GM23338 (cell line): ENCODE measurements around the gene IL12A. TPM values are rescaled to one million over a fixed set of nuclear protein-coding genes. Genes with fewer than 3 reads are reported as not detected.

Experiments
- ATAC-seq: fragments of 200-7000 bp; cut with Tn5 transposase; 3 replicates; pipeline ENCODE4 v1.9.1; 2020
- DNase-seq: peaks from one replicate; pipeline ENCODE4 v3.0.0-alpha.2; 2015; ENCODE audit warnings: low spot score
- H2AFZ ChIP-seq: fragments of 200-600 bp; sonication (generic); 2 replicates; pipeline ENCODE4 v1.8.0; 2016; ENCODE audit warnings: antibody characterized with exemption, mild to moderate bottlenecking, moderate library complexity
- H3F3A ChIP-seq: fragments of 200-600 bp; sonication (generic); replicated peaks from 2 replicates; pipeline ENCODE4 v1.8.0; 2017; ENCODE audit warnings: antibody characterized with exemption, mixed run types, low read depth
- H3K27ac ChIP-seq: fragments of 200-600 bp; sonication (generic); 2 replicates; pipeline ENCODE4 v1.6.1; 2016; ENCODE audit warnings: low read depth
- H3K27me3 ChIP-seq: fragments of 200-600 bp; sonication (generic); 2 replicates; pipeline ENCODE4 v1.8.0; 2016; ENCODE audit warnings: mild to moderate bottlenecking, mixed run types, moderate library complexity; ENCODE audit not compliant: insufficient read depth
- H3K36me3 ChIP-seq: fragments of 200-600 bp; sonication (generic); 2 replicates; pipeline ENCODE4 v1.8.0; 2016; ENCODE audit warnings: mild to moderate bottlenecking; ENCODE audit not compliant: insufficient read depth
- H3K4me1 ChIP-seq: fragments of 200-600 bp; sonication (generic); 2 replicates; pipeline ENCODE4 v1.8.0; 2016; ENCODE audit warnings: mild to moderate bottlenecking, moderate library complexity; ENCODE audit not compliant: insufficient read depth
- H3K4me2 ChIP-seq: fragments of 200-600 bp; sonication (generic); 2 replicates; pipeline ENCODE4 v1.7.1; 2017; ENCODE audit warnings: mixed run types
- H3K4me3 ChIP-seq: fragments of 200-600 bp; sonication (generic); 2 replicates; pipeline ENCODE4 v1.6.1; 2016; ENCODE audit warnings: mixed run types
- H3K79me2 ChIP-seq: fragments of 200-600 bp; sonication (generic); replicated peaks from 2 replicates; pipeline ENCODE4 v1.8.0; 2017; ENCODE audit warnings: mild to moderate bottlenecking; ENCODE audit not compliant: insufficient read depth
- H3K9me2 ChIP-seq: fragments of 200-600 bp; sonication (generic); 2 replicates; pipeline ENCODE4 v1.8.0; 2017; ENCODE audit not compliant: insufficient read depth
- H4K20me1 ChIP-seq: fragments of 200-600 bp; sonication (generic); replicated peaks from 2 replicates; pipeline ENCODE4 v1.8.0; 2017; ENCODE audit warnings: mild to moderate bottlenecking; ENCODE audit not compliant: insufficient read depth
- H3K27ac Mint-ChIP-seq: 2 replicates; pipeline ENCODE4 v1.8.0; 2020; ENCODE audit warnings: inconsistent platforms, mild to moderate bottlenecking, moderate library complexity, mixed read lengths
- H3K27me3 Mint-ChIP-seq: 3 replicates; pipeline ENCODE4 v1.8.0; 2022; ENCODE audit warnings: low read depth, mild to moderate bottlenecking, moderate library complexity, mixed read lengths, inconsistent platforms; ENCODE audit not compliant: insufficient read depth, poor library complexity
- H3K36me3 Mint-ChIP-seq: 3 replicates; pipeline ENCODE4 v1.8.0; 2021; ENCODE audit warnings: low read depth, mild to moderate bottlenecking, inconsistent platforms, moderate library complexity, mixed read lengths
- H3K4me1 Mint-ChIP-seq: 3 replicates; pipeline ENCODE4 v1.8.0; 2020; ENCODE audit warnings: mild to moderate bottlenecking, inconsistent platforms, mixed read lengths
- H3K4me3 Mint-ChIP-seq: 3 replicates; pipeline ENCODE4 v1.8.0; 2021; ENCODE audit warnings: moderate library complexity, mild to moderate bottlenecking, inconsistent platforms, mixed read lengths
- H3K9me3 Mint-ChIP-seq: 3 replicates; pipeline ENCODE4 v1.8.0; 2020; ENCODE audit warnings: moderate library complexity, mild to moderate bottlenecking, inconsistent platforms, mixed read lengths
- CREB1 ChIP-seq: fragments of 250-450 bp; sonication (Bioruptor Pico); IDR thresholded peaks from 2 replicates; pipeline ENCODE4 v1.5.0; 2020; ENCODE audit warnings: low read depth, mild to moderate bottlenecking, moderate library complexity
- CTCF ChIP-seq, 2 experiments: fragments of 200-600 bp in 1 of 2; sonication (generic) in 1 of 2; conservative IDR thresholded peaks; 2 replicates each; pipeline versions ENCODE4 v1.5.1 to v1.6.1; 2016 to 2017; ENCODE audit warnings: antibody characterized with exemption in 2 of 2, low read depth in 2 of 2, mild to moderate bottlenecking in 2 of 2, moderate library complexity in 1 of 2
- ETS1 ChIP-seq: IDR thresholded peaks from 2 replicates; pipeline ENCODE4 v1.6.1; 2016; ENCODE audit warnings: antibody characterized with exemption
- EZH2 ChIP-seq: fragments of 200-600 bp; sonication (generic); IDR thresholded peaks from one replicate; pipeline ENCODE4 v1.8.0; 2017; ENCODE audit warnings: antibody characterized with exemption, mild to moderate bottlenecking, low read depth; ENCODE audit not compliant: unreplicated experiment
- EZH2phosphoT487 ChIP-seq: fragments of 200-600 bp; sonication (generic); IDR thresholded peaks from one replicate; pipeline ENCODE4 v1.8.1; 2018; ENCODE audit warnings: antibody characterized with exemption; ENCODE audit not compliant: unreplicated experiment
- JUNB ChIP-seq: IDR thresholded peaks from one replicate; pipeline ENCODE4 v1.6.1; 2016; ENCODE audit warnings: antibody characterized with exemption; ENCODE audit not compliant: unreplicated experiment
- POLR2AphosphoS5 ChIP-seq: IDR thresholded peaks from 2 replicates; pipeline ENCODE4 v1.6.1; 2016; ENCODE audit warnings: antibody characterized with exemption, low read depth
- REST ChIP-seq: IDR thresholded peaks from one replicate; pipeline ENCODE4 v1.6.1; 2018; ENCODE audit warnings: antibody characterized with exemption; ENCODE audit not compliant: unreplicated experiment
- STAT1 ChIP-seq: IDR thresholded peaks from one replicate; pipeline ENCODE4 v1.6.1; 2016; ENCODE audit warnings: antibody characterized with exemption; ENCODE audit not compliant: unreplicated experiment
- ZNF114 ChIP-seq: fragments of 250-450 bp; sonication (Bioruptor Pico); IDR thresholded peaks from 2 replicates; pipeline ENCODE4 v1.5.0; 2020; ENCODE audit warnings: mild to moderate bottlenecking, moderate library complexity
- ZNF331 ChIP-seq: fragments of 250-450 bp; sonication (Bioruptor Pico); IDR thresholded peaks from 2 replicates; pipeline ENCODE4 v1.5.0; 2020; ENCODE audit warnings: low read depth, mild to moderate bottlenecking, moderate library complexity
- ZNF462 ChIP-seq: fragments of 250-450 bp; sonication (Bioruptor Pico); IDR thresholded peaks from 2 replicates; pipeline ENCODE4 v1.5.0; 2020; ENCODE audit warnings: mild to moderate bottlenecking, moderate library complexity
- polyA plus RNA-seq: library from polyadenylated mRNA; unstranded; fragments of >200 nt; fragmentation: Nextera tagmentation; extraction: Ambion mirVana; gene quantifications from 2 replicates; pipeline ENCODE4 v1.2.1, GENCODE V29; 2016
- total RNA-seq: library from RNA; depleted of rRNA; stranded (reverse); fragments of >200 nt; shearing (Covaris generic); gene quantifications from 2 replicates; pipeline ENCODE4 v1.2.3, GENCODE V29; 2014

Gene IL12A
- total and polyA plus RNA-seq, 2 experiments from 2014 or later, result 0.69 to 1.3 TPM

- no peak for TF ChIP-seq ZNF462 (CRISPR knock-in tag)
Measured at GRCh38 chr3:159992589-159992988, 4.0 kb downstream of the IL12A start (continued).

- no peak overlapping the region for H3K27ac Mint-ChIP-seq
- no peak for DNase-seq
- peaks cover 11% of the 10 kb centered on the region for H3K27me3 Mint-ChIP-seq
- Histone ChIP-seq H3K4me2 (peak overlapping the region; percentile 68), H3K9me2 (peaks cover 6% of the 10 kb centered on the region; the same call in 1 of the 2 replicates), H3K27ac (no peak overlapping the region), H3F3A (no peaks in the 10 kb centered on the region), H3K4me1 (peaks cover 29% of the 10 kb centered on the region), H3K27me3 (peaks cover 8% of the 10 kb centered on the region), H3K36me3 (no peaks in the 10 kb centered on the region), H2AFZ (no peak overlapping the region), H4K20me1 (no peaks in the 10 kb centered on the region), H3K4me3 (no peak overlapping the region), H3K79me2 (no peaks in the 10 kb centered on the region)
- H3K36me3 Mint-ChIP-seq, result peaks cover 10% of the 10 kb centered on the region; the same call in 2 of the 3 replicates
- H3K9me3 Mint-ChIP-seq, result peaks cover 8% of the 10 kb centered on the region; the same call in 2 of the 3 replicates
- ATAC-seq, result no peak
- H3K4me3 Mint-ChIP-seq, result no peak overlapping the region
- H3K4me1 Mint-ChIP-seq, result peaks cover 23% of the 10 kb centered on the region
- TF ChIP-seq ZNF331 (CRISPR knock-in tag) (no peak), POLR2AphosphoS5 (no peak), ZNF114 (CRISPR knock-in tag) (no peak), EZH2phosphoT487 (no peak), CTCF (conservative IDR thresholded peaks at IDR 0.05; ENCODE audit: low read depth in 2 of 2) (no peak), CREB1 (CRISPR knock-in tag) (no peak), EZH2 (no peak), ETS1 (no peak), STAT1 (no peak), JUNB (no peak), REST (no peak)
Measured at GRCh38 chr3:159994182-159994581, 5.5 kb downstream of the IL12A start.
